Mesendoderm (in vitro differentiated cells): Measurements from ENCODE around the gene MICAL2.

Source experiments
- DNase-seq: peaks from one replicate; pipeline ENCODE4 v3.0.0; 2013
- H2AK5ac ChIP-seq: 2 replicates; pipeline ENCODE4 v1.6.1; 2013; ENCODE audit warnings: low read length, inconsistent platforms
- H2BK120ac ChIP-seq: 2 replicates; pipeline ENCODE4 v1.6.1; 2013; ENCODE audit warnings: low read depth, mild to moderate bottlenecking, low read length, moderate library complexity, mixed read lengths
- H2BK15ac ChIP-seq: replicated peaks from 2 replicates; pipeline ENCODE4 v1.6.1; 2013; ENCODE audit warnings: low read depth, mild to moderate bottlenecking, moderate library complexity
- H2BK5ac ChIP-seq: 2 replicates; pipeline ENCODE4 v1.6.1; 2013; ENCODE audit warnings: low read length, inconsistent platforms
- H3K18ac ChIP-seq: 2 replicates; pipeline ENCODE4 v1.6.1; 2013; ENCODE audit warnings: mild to moderate bottlenecking, low read length, mixed read lengths
- H3K23ac ChIP-seq: one replicate; pipeline ENCODE4 v1.6.1; 2013; ENCODE audit warnings: low read length
- H3K27ac ChIP-seq: 2 replicates; pipeline ENCODE4 v1.5.1; 2013; ENCODE audit warnings: low read depth, mild to moderate bottlenecking, inconsistent platforms, low read length, moderate library complexity
- H3K27me3 ChIP-seq: 2 replicates; pipeline ENCODE4 v1.6.1; 2013; ENCODE audit warnings: low read length, control low read depth, mild to moderate bottlenecking, inconsistent platforms; ENCODE audit not compliant: insufficient read depth, poor library complexity
- H3K36me3 ChIP-seq: 2 replicates; pipeline ENCODE4 v1.6.1; 2013; ENCODE audit warnings: low read length, inconsistent platforms; ENCODE audit not compliant: control insufficient read depth, insufficient read depth
- H3K4ac ChIP-seq: one replicate; pipeline ENCODE4 v1.6.1; 2013; ENCODE audit warnings: low read depth, mild to moderate bottlenecking, low read length, moderate library complexity
- H3K4me1 ChIP-seq: 2 replicates; pipeline ENCODE4 v1.6.1; 2013; ENCODE audit warnings: low read depth, low read length, inconsistent platforms; ENCODE audit not compliant: control insufficient read depth
- H3K4me2 ChIP-seq: 2 replicates; pipeline ENCODE4 v1.6.1; 2013; ENCODE audit warnings: low read length
- H3K4me3 ChIP-seq: 2 replicates; pipeline ENCODE4 v1.5.1; 2013; ENCODE audit warnings: mild to moderate bottlenecking, low read length
- H3K56ac ChIP-seq: one replicate; pipeline ENCODE4 v1.6.1; 2013; ENCODE audit warnings: low read length
- H3K79me1 ChIP-seq: 2 replicates; pipeline ENCODE4 v1.6.1; 2013; ENCODE audit warnings: low read length, inconsistent platforms
- H3K79me2 ChIP-seq: 2 replicates; pipeline ENCODE4 v1.6.1; 2013; ENCODE audit warnings: mild to moderate bottlenecking, low read length; ENCODE audit not compliant: control insufficient read depth, insufficient read depth
- H3K9ac ChIP-seq: 2 replicates; pipeline ENCODE4 v1.6.1; 2013; ENCODE audit warnings: low read length, inconsistent platforms
- H4K5ac ChIP-seq: one replicate; pipeline ENCODE4 v1.6.1; 2013; ENCODE audit warnings: low read length
- H4K8ac ChIP-seq: one replicate; pipeline ENCODE4 v1.6.1; 2013; ENCODE audit warnings: low read depth, mild to moderate bottlenecking, control low read depth, low read length, moderate library complexity
- WGBS: extraction: QIAGEN DNeasy Blood & Tissue Kit; methylation state at CpG from one replicate; pipeline ENCODE4 v1.1.7; 2013; ENCODE audit warnings: low lambda C conversion rate, missing lambda C conversion rate; ENCODE audit not compliant: insufficient coverage; ENCODE audit errors: extremely low coverage; 5-methylcytosine and 5-hydroxymethylcytosine counted together

The MICAL2 gene

DNA sequence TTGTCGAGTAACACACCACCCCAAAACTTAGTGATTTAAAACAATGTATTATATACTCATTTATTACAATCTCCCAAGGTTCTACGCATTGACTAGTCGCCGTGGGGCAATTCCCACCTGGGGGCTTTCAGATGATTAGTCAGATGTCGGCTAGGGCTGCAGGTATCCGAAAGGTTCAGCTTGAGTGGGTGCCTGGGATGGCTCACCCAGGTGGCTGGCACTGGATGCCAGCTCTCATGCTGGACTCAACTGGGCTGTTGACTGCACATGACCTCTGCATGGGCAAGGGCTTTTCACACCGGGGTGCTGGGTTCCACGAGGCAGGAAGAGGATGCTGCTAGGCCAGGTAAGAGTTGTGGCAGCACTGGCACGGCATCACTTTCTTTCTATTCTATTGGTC, 21.9 kb upstream of the MICAL2 start:
- H2AK5ac ChIP-seq: no peak overlapping the region
- H4K8ac ChIP-seq: no peak overlapping the region
- H3K18ac ChIP-seq: no peak overlapping the region
- H2BK15ac ChIP-seq: no peak overlapping the region
- WGBS: no CpG with 5 or more reads among the region's 9 CpGs
- H3K4me3 ChIP-seq: no peak overlapping the region
- no peaks in the 10 kb centered on the region for H3K79me1 ChIP-seq
- no peak overlapping the region for H2BK5ac ChIP-seq
- no peaks in the 10 kb centered on the region for H3K79me2 ChIP-seq
- DNase-seq: no peak
- H2BK120ac ChIP-seq: no peak overlapping the region
- peaks cover 4% of the 10 kb centered on the region for H3K4me1 ChIP-seq
- H3K23ac ChIP-seq: no peak overlapping the region
- H3K27ac ChIP-seq: no peak overlapping the region
- H4K5ac ChIP-seq: no peak overlapping the region
- no peak overlapping the region for H3K9ac ChIP-seq
- H3K4ac ChIP-seq: no peak overlapping the region
- H3K36me3 ChIP-seq: no peaks in the 10 kb centered on the region
- H3K4me2 ChIP-seq: no peak overlapping the region
- no peak overlapping the region for H3K56ac ChIP-seq
- no peaks in the 10 kb centered on the region for H3K27me3 ChIP-seq

DNA sequence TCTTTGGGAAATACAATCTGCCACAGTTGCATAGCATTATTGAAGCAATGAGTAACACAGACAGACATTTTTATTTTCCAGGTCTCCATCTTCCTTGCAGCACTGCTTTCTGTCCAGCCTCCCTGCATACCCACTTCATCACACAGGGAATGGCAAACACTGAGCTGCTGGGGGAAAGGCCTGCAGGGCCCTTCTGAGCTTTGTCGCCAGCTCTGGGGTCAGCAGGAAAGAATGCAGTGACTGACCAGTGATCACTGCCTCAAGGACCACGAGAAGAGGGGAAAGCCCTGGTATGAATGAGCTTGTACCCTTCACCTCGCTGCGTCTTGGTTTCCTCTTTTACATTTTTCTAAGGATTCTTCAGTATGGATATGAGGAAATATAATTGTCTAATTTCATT, 21.3 kb upstream of the MICAL2 start:
- Histone ChIP-seq H2BK120ac (no peak overlapping the region), H3K18ac (no peak overlapping the region), H4K8ac (no peak overlapping the region), H3K36me3 (no peaks in the 10 kb centered on the region), H3K4me2 (no peak overlapping the region), H3K27me3 (no peaks in the 10 kb centered on the region), H2AK5ac (no peak overlapping the region), H3K4ac (no peak overlapping the region), H2BK15ac (no peak overlapping the region), H3K23ac (no peak overlapping the region), H2BK5ac (no peak overlapping the region), H4K5ac (no peak overlapping the region), H3K4me1 (peaks cover 4% of the 10 kb centered on the region), H3K56ac (no peak overlapping the region), H3K9ac (no peak overlapping the region), H3K79me1 (no peaks in the 10 kb centered on the region), H3K27ac (no peak overlapping the region), H3K79me2 (no peaks in the 10 kb centered on the region), H3K4me3 (no peak overlapping the region)
- DNase-seq: no peak
- WGBS: no CpG with 5 or more reads among the region's 4 CpGs

DNA sequence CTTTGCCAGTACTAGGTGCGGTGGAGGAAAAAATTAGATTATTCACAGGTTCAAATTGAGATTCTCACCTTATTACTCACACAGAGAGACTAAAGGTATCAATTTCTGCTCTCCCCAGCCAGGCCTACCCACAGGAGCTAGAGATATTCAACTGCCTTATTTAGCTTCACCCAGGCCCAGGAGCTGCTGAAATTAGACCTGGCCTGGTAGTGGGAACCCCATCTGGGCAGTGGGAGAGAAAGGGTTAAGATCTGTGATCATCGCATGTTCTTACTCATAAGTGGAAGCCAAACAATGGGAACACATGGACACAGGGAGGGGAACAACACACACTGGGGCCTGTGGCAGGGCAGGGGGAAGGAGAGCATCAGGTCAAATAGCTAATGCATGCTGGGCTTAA, 20.9 kb upstream of the MICAL2 start:
- Histone ChIP-seq H3K4me3 (no peak overlapping the region), H2AK5ac (no peak overlapping the region), H3K4ac (no peak overlapping the region), H4K8ac (no peak overlapping the region), H3K79me1 (no peaks in the 10 kb centered on the region), H2BK120ac (no peak overlapping the region), H4K5ac (no peak overlapping the region), H3K27me3 (no peaks in the 10 kb centered on the region), H3K23ac (no peak overlapping the region), H2BK5ac (no peak overlapping the region), H3K36me3 (no peaks in the 10 kb centered on the region), H3K4me2 (no peak overlapping the region), H3K9ac (no peak overlapping the region), H3K27ac (no peak overlapping the region), H3K4me1 (peaks cover 4% of the 10 kb centered on the region), H2BK15ac (no peak overlapping the region), H3K79me2 (no peaks in the 10 kb centered on the region), H3K18ac (no peak overlapping the region), H3K56ac (no peak overlapping the region)
- no peak for DNase-seq
- no CpG with 5 or more reads among the region's 2 CpGs for WGBS

DNA sequence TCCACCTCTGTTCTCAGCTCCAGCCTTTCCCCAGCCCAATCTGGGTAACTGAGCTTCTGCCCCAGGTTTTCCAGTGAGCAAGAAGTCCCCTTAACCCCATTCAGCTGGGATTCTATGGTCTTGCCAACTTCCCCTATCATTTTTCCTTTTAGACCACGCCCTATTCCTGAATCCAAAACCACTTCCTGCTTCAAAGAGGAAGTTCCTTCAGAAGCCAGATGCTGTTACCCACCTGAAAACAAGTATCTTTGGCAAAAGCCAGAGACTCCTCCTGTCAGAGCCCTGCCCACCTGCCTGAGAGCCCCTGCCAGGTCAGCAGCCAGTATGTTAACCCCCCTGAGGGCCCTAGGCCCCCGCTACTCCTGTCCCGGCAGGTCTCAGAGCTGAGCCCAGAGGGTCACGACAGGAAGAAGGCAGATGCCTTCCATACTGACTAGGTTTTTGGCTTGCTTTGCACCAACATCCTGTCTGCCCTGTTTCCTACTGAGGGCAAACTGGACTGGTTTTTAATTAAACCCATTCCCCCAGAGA, 20.3 kb upstream of the MICAL2 start:
- peak overlapping the region; percentile 3 for H3K18ac ChIP-seq
- peak overlapping the region; percentile 22 for H3K56ac ChIP-seq
- H2BK15ac ChIP-seq: no peak overlapping the region
- H2BK120ac ChIP-seq: no peak overlapping the region
- H3K4me2 ChIP-seq: no peak overlapping the region
- H2AK5ac ChIP-seq: no peak overlapping the region
- no peak overlapping the region for H3K9ac ChIP-seq
- no peaks in the 10 kb centered on the region for H3K36me3 ChIP-seq
- H3K4me3 ChIP-seq: no peak overlapping the region
- H3K23ac ChIP-seq: no peak overlapping the region
- WGBS: no CpG with 5 or more reads among the region's 4 CpGs
- H3K27me3 ChIP-seq: no peaks in the 10 kb centered on the region
- no peak overlapping the region for H4K5ac ChIP-seq
- peak; percentile 41 for DNase-seq
- no peaks in the 10 kb centered on the region for H3K79me2 ChIP-seq
- H2BK5ac ChIP-seq: no peak overlapping the region
- peaks cover 4% of the 10 kb centered on the region for H3K4me1 ChIP-seq
- no peak overlapping the region for H3K4ac ChIP-seq
- H3K79me1 ChIP-seq: no peaks in the 10 kb centered on the region
- peak overlapping the region; percentile 48 for H3K27ac ChIP-seq
- no peak overlapping the region for H4K8ac ChIP-seq

- no peak overlapping the region for H3K56ac ChIP-seq
- H3K79me1 ChIP-seq: no peaks in the 10 kb centered on the region
- no peak overlapping the region for H3K4me2 ChIP-seq
- no peaks in the 10 kb centered on the region for H3K27me3 ChIP-seq
- no peak overlapping the region for H3K18ac ChIP-seq
- WGBS: no CpG with 5 or more reads among the region's 4 CpGs
- H3K4ac ChIP-seq: no peak overlapping the region
- H2AK5ac ChIP-seq: no peak overlapping the region
- no peak overlapping the region for H3K9ac ChIP-seq
- H3K36me3 ChIP-seq: no peaks in the 10 kb centered on the region
- no peak overlapping the region for H2BK15ac ChIP-seq
- no peak overlapping the region for H4K8ac ChIP-seq
- DNase-seq: peak; percentile 78
- no peak overlapping the region for H3K4me3 ChIP-seq
- H3K23ac ChIP-seq: no peak overlapping the region
- peaks cover 4% of the 10 kb centered on the region for H3K4me1 ChIP-seq
- H3K27ac ChIP-seq: no peak overlapping the region
- H2BK120ac ChIP-seq: no peak overlapping the region
- no peaks in the 10 kb centered on the region for H3K79me2 ChIP-seq
- H4K5ac ChIP-seq: no peak overlapping the region
- H2BK5ac ChIP-seq: no peak overlapping the region
Observed at GRCh38 chr11:12090761-12091258, 19.6 kb upstream of the MICAL2 start.

- Histone ChIP-seq H3K56ac (no peak overlapping the region), H4K5ac (no peak overlapping the region), H3K18ac (peak overlapping the region; percentile 10), H3K23ac (no peak overlapping the region), H3K27me3 (no peaks in the 10 kb centered on the region), H3K79me2 (no peaks in the 10 kb centered on the region), H3K79me1 (no peaks in the 10 kb centered on the region), H3K4me1 (no peaks in the 10 kb centered on the region), H2BK120ac (no peak overlapping the region), H2BK15ac (no peak overlapping the region), H2BK5ac (no peak overlapping the region), H3K27ac (no peak overlapping the region), H3K36me3 (no peaks in the 10 kb centered on the region), H2AK5ac (no peak overlapping the region), H3K4ac (no peak overlapping the region), H3K4me2 (no peak overlapping the region), H3K4me3 (no peak overlapping the region), H3K9ac (no peak overlapping the region), H4K8ac (no peak overlapping the region)
- no CpG with 5 or more reads among the region's 4 CpGs for WGBS
- DNase-seq: peak; percentile 38
Observed at GRCh38 chr11:12091956-12092558, 18.3 kb upstream of the MICAL2 start.
